ENCODE results near the gene PEX5.

The PEX5 gene

DNA sequence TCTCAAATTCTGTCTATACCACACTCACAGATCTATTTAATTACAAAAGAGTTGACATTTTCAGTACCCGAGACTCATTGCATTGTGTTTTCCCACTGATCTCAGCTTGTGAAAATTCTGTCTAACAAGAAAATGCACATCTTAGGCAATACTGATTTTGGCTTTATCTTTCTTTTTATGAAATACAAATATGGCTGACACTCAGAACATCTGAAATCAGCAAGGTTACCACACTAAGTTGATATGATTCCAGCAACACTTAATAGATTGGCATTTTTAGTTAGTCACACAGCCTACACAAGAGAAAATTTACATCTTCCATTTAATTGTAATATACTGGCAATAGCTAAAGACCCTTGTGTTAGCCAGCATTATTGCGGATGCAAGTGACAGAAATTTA is 40.3 kb downstream of the PEX5 start (continued):
- TF ChIP-seq, protein P1, sequence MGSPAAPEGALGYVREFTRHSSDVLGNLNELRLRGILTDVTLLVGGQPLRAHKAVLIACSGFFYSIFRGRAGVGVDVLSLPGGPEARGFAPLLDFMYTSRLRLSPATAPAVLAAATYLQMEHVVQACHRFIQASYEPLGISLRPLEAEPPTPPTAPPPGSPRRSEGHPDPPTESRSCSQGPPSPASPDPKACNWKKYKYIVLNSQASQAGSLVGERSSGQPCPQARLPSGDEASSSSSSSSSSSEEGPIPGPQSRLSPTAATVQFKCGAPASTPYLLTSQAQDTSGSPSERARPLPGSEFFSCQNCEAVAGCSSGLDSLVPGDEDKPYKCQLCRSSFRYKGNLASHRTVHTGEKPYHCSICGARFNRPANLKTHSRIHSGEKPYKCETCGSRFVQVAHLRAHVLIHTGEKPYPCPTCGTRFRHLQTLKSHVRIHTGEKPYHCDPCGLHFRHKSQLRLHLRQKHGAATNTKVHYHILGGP (tag by site-specific recombination; IDR thresholded peaks at IDR 0.05), result no peak
- TF ChIP-seq ZNF112 (tag by site-specific recombination; IDR thresholded peaks at IDR 0.05) (no peak), YY1 (tag by site-specific recombination; IDR thresholded peaks at IDR 0.05) (no peak)

GRCh38 chr12:7241404-7242005 is 52.0 kb downstream of the PEX5 start:
- CTCF ChIA-PET, result no interaction called here
- POLR2A ChIA-PET, result no interaction called here

DNA sequence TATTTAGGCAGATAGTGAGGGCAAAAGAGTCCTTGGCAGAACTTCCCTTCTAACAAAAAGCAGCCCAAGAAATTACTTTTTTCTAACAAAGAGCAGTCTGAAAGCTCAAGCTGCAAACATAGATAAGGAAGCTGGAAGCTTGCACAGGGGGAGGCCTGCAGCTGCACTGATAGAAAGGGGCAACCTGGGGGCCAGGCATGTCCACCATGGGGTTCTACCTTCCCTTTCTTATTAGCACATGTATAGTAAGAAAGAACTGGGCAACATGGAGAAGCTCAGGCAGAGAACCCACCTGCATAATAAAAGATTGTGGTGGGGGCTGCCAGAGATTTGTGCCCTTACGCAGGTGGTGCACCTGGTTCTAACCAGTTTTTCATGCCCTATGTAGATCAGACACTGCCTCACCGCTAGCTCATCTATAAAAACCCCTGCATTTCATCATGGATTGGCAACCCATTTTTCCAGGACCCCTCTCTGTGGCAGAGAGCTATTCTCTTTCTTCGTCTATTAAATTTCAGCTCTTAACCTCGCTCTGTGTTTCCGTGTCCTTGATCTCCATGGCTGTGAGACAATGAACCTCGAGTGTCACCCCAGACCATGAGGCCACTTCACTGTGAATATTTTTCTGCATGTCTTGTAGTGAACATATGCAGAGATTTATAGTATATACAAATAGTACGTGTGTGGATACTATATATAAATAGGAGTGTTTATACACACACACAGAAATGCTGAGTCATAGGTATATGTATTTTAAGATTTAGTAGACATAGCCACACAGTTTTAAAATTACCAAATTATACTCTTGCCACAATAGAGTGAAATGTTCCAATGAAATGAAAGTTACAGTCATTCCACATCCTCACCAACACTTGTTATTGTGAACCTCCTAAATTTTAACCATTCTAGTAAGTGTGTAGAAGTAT is 53.0 kb downstream of the PEX5 start:
- Histone ChIP-seq H3K4me3 (ENCODE audit: low read depth, low read length) (no peak overlapping the region), H3K36me3 (ENCODE audit: control insufficient read depth in 2 of 2, insufficient read depth in 1 of 2, low read length in 2 of 2) (no peaks in the 10 kb centered on the region), H3K4me1 (ENCODE audit: control insufficient read depth, insufficient read depth, low read length) (no peaks in the 10 kb centered on the region), H3K27ac (ENCODE audit: extremely low read depth, low read depth, low read length) (no peak overlapping the region), H3K9me3 (ENCODE audit: control insufficient read depth, insufficient read depth, low read depth, low read length) (no peaks in the 10 kb centered on the region)
- TF ChIP-seq, protein P2, sequence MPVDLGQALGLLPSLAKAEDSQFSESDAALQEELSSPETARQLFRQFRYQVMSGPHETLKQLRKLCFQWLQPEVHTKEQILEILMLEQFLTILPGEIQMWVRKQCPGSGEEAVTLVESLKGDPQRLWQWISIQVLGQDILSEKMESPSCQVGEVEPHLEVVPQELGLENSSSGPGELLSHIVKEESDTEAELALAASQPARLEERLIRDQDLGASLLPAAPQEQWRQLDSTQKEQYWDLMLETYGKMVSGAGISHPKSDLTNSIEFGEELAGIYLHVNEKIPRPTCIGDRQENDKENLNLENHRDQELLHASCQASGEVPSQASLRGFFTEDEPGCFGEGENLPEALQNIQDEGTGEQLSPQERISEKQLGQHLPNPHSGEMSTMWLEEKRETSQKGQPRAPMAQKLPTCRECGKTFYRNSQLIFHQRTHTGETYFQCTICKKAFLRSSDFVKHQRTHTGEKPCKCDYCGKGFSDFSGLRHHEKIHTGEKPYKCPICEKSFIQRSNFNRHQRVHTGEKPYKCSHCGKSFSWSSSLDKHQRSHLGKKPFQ (tag by site-specific recombination; IDR thresholded peaks at IDR 0.05), result no peak
- TF ChIP-seq BCL11A (tag by site-specific recombination; IDR thresholded peaks at IDR 0.05; ENCODE audit: low read depth) (no peak), ZNF175 (tag by site-specific recombination; IDR thresholded peaks at IDR 0.05) (no peak), ZNF311 (tag by site-specific recombination; IDR thresholded peaks at IDR 0.05; ENCODE audit: borderline replicate concordance) (no peak), ZNF792 (tag by site-specific recombination; IDR thresholded peaks at IDR 0.05) (no peak), ZNF169 (tag by site-specific recombination; IDR thresholded peaks at IDR 0.05) (no peak), ZNF530 (tag by site-specific recombination; IDR thresholded peaks at IDR 0.05; ENCODE audit: low read depth) (no peak), ZNF114 (tag by site-specific recombination; IDR thresholded peaks at IDR 0.05) (no peak), ZNF768 (tag by site-specific recombination; IDR thresholded peaks at IDR 0.05) (no peak)
- TF ChIP-seq, protein P3, sequence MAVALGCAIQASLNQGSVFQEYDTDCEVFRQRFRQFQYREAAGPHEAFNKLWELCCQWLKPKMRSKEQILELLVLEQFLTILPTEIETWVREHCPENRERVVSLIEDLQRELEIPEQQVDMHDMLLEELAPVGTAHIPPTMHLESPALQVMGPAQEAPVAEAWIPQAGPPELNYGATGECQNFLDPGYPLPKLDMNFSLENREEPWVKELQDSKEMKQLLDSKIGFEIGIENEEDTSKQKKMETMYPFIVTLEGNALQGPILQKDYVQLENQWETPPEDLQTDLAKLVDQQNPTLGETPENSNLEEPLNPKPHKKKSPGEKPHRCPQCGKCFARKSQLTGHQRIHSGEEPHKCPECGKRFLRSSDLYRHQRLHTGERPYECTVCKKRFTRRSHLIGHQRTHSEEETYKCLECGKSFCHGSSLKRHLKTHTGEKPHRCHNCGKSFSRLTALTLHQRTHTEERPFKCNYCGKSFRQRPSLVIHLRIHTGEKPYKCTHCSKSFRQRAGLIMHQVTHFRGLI (tag by site-specific recombination; IDR thresholded peaks at IDR 0.05), result no peak
- CTCF ChIA-PET, result interaction anchor here (0.6 kb wide), 1 partner anchor 54 kb away, joined by 4 read pairs; no protein-coding TSS in a partner anchor
- POLR2A ChIA-PET, result no interaction called here

More at GRCh38 chr12:7241404-7242005, 52.0 kb downstream of the PEX5 start:
- Histone ChIP-seq H3K4me1 (ENCODE audit: control insufficient read depth, insufficient read depth, low read length) (no peaks in the 10 kb centered on the region), H3K4me3 (ENCODE audit: low read depth, low read length) (no peak overlapping the region), H3K27ac (ENCODE audit: extremely low read depth, low read depth, low read length) (no peak overlapping the region), H3K36me3 (ENCODE audit: control insufficient read depth in 2 of 2, insufficient read depth in 1 of 2, low read length in 2 of 2) (no peaks in the 10 kb centered on the region), H3K9me3 (ENCODE audit: control insufficient read depth, insufficient read depth, low read depth, low read length) (no peaks in the 10 kb centered on the region)
- no peak for TF ChIP-seq MZF1 (tag by site-specific recombination; IDR thresholded peaks at IDR 0.05; ENCODE audit: borderline replicate concordance)
- TF ChIP-seq ZNF785 (tag by site-specific recombination; IDR thresholded peaks at IDR 0.05), result no peak
- no peak for TF ChIP-seq BCL11A (tag by site-specific recombination; IDR thresholded peaks at IDR 0.05; ENCODE audit: low read depth)
- TF ChIP-seq ZBTB21 (tag by site-specific recombination; IDR thresholded peaks at IDR 0.05), result no peak
- TF ChIP-seq ZNF830 (tag by site-specific recombination; IDR thresholded peaks at IDR 0.05; ENCODE audit: low read depth), result no peak
- TF ChIP-seq HOXA7 (CRISPR knock-in tag; IDR thresholded peaks at IDR 0.05; ENCODE audit: borderline replicate concordance), result no peak
- TF ChIP-seq, protein P4, sequence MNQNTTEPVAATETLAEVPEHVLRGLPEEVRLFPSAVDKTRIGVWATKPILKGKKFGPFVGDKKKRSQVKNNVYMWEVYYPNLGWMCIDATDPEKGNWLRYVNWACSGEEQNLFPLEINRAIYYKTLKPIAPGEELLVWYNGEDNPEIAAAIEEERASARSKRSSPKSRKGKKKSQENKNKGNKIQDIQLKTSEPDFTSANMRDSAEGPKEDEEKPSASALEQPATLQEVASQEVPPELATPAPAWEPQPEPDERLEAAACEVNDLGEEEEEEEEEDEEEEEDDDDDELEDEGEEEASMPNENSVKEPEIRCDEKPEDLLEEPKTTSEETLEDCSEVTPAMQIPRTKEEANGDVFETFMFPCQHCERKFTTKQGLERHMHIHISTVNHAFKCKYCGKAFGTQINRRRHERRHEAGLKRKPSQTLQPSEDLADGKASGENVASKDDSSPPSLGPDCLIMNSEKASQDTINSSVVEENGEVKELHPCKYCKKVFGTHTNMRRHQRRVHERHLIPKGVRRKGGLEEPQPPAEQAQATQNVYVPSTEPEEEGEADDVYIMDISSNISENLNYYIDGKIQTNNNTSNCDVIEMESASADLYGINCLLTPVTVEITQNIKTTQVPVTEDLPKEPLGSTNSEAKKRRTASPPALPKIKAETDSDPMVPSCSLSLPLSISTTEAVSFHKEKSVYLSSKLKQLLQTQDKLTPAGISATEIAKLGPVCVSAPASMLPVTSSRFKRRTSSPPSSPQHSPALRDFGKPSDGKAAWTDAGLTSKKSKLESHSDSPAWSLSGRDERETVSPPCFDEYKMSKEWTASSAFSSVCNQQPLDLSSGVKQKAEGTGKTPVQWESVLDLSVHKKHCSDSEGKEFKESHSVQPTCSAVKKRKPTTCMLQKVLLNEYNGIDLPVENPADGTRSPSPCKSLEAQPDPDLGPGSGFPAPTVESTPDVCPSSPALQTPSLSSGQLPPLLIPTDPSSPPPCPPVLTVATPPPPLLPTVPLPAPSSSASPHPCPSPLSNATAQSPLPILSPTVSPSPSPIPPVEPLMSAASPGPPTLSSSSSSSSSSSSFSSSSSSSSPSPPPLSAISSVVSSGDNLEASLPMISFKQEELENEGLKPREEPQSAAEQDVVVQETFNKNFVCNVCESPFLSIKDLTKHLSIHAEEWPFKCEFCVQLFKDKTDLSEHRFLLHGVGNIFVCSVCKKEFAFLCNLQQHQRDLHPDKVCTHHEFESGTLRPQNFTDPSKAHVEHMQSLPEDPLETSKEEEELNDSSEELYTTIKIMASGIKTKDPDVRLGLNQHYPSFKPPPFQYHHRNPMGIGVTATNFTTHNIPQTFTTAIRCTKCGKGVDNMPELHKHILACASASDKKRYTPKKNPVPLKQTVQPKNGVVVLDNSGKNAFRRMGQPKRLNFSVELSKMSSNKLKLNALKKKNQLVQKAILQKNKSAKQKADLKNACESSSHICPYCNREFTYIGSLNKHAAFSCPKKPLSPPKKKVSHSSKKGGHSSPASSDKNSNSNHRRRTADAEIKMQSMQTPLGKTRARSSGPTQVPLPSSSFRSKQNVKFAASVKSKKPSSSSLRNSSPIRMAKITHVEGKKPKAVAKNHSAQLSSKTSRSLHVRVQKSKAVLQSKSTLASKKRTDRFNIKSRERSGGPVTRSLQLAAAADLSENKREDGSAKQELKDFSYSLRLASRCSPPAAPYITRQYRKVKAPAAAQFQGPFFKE (tag by site-specific recombination; IDR thresholded peaks at IDR 0.05; ENCODE audit: borderline replicate concordance), result no peak
- no peak for TF ChIP-seq ZIC2 (tag by site-specific recombination; IDR thresholded peaks at IDR 0.05)

All from HEK293 (cell line).